Right ventricle myocardium inferior (tissue), 1 donor: Measurements from ENCODE around the gene DCHS2. TPM values are rescaled to one million over a fixed set of nuclear protein-coding genes. Genes with fewer than 3 reads are reported as not detected.

Experiments used
- ATAC-seq: fragments of 200-7000 bp; cut with Tn5 transposase; one replicate; pipeline ENCODE4 v1.9.1; 2020; ENCODE audit warnings: mild to moderate bottlenecking, moderate library complexity
- DNase-seq: peaks from one replicate; pipeline ENCODE4 v3.0.0; 2021; ENCODE audit errors: missing footprints
- intact Hi-C: fragments of 100-400 bp; cut with DNase I; formaldehyde crosslinking; loops from one replicate; pipeline ENCODE4 v1.11.0; 2022
- total RNA-seq: library from RNA; stranded (reverse); fragmentation: NEBNext Ultra II Directional; extraction: Animal tissue kit (Norgen Biotek cat#: 25700); gene quantifications from one replicate; pipeline ENCODE4 v1.2.1, GENCODE V29; 2021
- donor health status: DM: no; HTN: yes; CAD: no; lungs with severe emphysema.

DCHS2 gene
- total RNA-seq, 1 donor from 2014 or later, result not detected

DNA sequence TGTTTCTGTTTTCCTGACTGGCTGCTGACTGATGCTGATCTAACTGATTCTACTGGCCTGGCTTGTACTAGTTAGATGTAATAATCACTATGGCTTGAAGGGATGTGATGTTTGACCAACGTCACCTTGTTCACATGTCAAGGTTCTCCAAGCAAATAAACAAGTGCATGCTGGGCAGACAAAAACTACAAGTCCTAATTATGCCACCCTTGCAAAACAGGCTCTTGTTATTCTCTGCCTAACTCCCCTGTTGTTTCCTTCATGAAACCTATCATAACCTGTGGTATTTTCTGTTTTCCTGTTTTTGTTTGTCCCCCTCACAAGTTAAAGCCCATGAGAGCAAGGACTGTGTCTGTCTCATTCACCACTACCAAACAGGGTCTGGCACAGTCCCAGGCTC lies 146.2 kb downstream of the DCHS2 start:
- intact Hi-C loops, result no loop called here
- ATAC-seq (no peak), DNase-seq (no peak)

- intact Hi-C loops, result no loop called here
- DNase-seq (no peak), ATAC-seq (no peak)
These were observed 146.9 kb downstream of the DCHS2 start for GRCh38 chr4:154344686-154345085.

DNA sequence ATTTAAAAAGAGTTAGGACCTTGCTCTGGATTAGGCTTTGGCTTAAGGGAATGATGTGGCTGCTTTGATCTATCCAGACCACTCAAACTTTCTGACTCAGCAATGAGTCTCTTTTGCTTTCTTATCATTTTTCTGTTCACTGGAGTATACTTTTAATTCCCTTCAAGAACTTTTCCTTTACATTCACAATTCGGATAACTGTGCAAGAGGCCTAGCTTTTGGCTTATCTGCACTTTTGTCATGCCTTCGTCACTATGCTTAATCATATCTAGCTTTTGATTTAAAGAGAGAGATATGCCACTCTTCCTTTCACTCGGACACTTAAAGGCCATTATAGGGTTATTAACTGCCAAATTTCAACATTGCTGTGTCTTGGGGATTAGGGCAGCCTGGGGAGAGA lies 147.9 kb downstream of the DCHS2 start:
- DNase-seq (no peak), ATAC-seq (no peak)
- intact Hi-C loops, result no loop called here

GRCh38 chr4:154341448-154341847 lies 150.2 kb downstream of the DCHS2 start:
- DNase-seq, result no peak

GRCh38 chr4:154335588-154335987 lies 156.0 kb downstream of the DCHS2 start:
- ATAC-seq (no peak), DNase-seq (no peak)
- intact Hi-C loops, result no loop called here

More at GRCh38 chr4:154341448-154341847, 150.2 kb downstream of the DCHS2 start:
- intact Hi-C loops, result no loop called here
- ATAC-seq, result no peak

DNA sequence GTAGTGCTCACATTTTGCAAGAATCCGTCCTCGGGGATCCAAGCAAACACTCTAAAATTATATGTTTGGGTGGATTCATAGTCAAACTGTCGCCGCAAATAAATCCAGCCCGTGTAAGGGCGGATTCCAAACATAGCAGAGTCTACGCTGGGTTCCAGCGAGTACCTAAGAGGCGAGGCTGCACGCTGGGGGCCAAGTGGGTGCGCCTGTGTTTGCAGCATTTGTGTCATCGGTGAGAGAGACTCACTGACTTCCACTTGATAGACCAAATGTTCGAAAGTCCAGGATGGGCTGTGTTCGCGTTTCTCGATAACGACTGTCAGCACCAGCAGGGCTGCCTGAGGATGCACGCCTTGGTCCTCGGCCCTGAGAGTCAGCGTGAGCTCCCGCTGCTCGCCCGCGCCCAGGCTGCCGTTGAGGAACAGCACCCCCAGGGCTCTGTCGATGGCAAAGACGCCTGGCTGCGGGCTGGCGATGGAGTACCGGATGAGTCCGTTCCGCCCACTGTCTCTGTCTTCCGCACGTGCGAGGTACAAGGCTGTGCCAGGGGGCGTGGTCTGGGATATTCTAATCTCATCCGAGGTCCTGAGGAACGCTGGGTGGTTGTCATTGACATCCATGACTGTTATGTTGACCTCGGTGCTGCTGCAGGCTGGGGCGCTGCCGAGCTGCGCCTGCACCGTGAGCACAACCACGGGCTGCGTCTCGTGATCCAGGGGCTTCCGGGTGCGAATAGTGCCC lies 158.7 kb downstream of the DCHS2 start:
- no peak for ATAC-seq
- peak; percentile 56 for DNase-seq
- intact Hi-C loops, result no loop called here

DNA sequence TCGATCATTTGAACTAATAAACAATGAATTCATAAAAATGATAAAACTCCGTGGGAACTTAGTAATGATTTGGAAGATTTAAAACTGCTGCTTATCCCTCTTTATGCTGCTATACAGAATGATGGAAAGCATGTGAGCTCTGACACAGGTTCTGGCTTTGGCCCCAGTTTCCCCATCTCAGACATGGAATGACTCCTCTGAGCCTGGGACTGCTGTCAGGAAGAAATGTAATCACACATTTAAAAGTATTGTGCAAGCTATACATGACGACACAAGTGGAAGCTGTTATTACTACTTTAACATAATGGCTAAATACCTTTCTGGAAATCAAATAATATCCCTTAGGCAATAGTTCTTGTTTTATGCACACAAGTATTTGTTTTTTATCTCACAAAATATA lies 161.7 kb downstream of the DCHS2 start:
- intact Hi-C loops, result no loop called here

GRCh38 chr4:154329268-154329868 lies 162.2 kb downstream of the DCHS2 start:
- ATAC-seq (no peak), DNase-seq (no peak)
- intact Hi-C loops, result no loop called here

More for the DNA sequence above, 161.7 kb downstream of the DCHS2 start:
- DNase-seq, result no peak
- ATAC-seq, result no peak

GRCh38 chr4:154328030-154328429 lies 163.6 kb downstream of the DCHS2 start:
- ATAC-seq (no peak), DNase-seq (no peak)
- intact Hi-C loops, result no loop called here

DNA sequence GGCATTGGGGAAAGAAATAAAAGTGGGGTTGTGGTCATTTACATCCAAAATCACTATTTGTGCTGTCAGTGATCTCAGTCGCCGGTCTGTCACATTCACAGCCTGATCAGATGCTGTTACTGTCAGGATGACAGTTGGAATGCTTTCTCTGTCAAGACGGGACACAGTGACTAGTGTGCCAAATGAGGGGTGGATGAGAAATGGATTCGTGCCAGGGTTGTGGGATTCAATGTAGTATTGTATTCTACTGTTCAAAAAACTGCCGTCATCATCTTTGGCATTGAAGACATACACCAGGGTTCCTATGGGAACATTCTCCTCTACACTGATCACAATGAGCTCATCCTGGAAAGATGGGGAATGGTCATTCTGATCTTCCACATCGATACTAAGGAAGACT lies 171.1 kb downstream of the DCHS2 start:
- no peak for DNase-seq
- intact Hi-C loops, result no loop called here
- ATAC-seq, result no peak

DNA sequence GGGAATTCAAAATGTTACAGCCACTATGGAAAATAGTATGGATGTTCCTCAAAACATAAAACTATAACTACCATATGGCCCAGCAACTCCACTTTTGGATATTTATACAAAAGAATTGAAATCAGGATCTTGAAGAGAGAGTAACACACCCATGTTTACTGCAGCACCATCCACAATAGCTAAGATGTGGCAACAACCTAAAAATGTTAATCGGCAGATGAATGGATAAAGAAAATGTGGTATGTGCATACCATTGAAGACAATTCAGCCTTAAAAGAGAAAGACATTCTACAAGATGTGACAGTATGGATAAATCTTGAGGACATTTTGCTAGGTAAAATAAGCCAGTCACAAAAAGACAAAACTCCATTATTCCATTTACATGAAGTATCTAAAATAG lies 171.9 kb downstream of the DCHS2 start:
- intact Hi-C loops, result no loop called here
- DNase-seq (no peak), ATAC-seq (no peak)

GRCh38 chr4:154317201-154317999 lies 174.2 kb downstream of the DCHS2 start:
- DNase-seq (no peak), ATAC-seq (no peak)
- intact Hi-C loops, result no loop called here

- ATAC-seq, result no peak
- intact Hi-C loops, result no loop called here
- DNase-seq, result no peak
These were observed 175.9 kb downstream of the DCHS2 start for GRCh38 chr4:154315741-154316140.

GRCh38 chr4:154314248-154314647 lies 177.4 kb downstream of the DCHS2 start:
- intact Hi-C loops, result no loop called here
- no peak for ATAC-seq
- no peak for DNase-seq

DNA sequence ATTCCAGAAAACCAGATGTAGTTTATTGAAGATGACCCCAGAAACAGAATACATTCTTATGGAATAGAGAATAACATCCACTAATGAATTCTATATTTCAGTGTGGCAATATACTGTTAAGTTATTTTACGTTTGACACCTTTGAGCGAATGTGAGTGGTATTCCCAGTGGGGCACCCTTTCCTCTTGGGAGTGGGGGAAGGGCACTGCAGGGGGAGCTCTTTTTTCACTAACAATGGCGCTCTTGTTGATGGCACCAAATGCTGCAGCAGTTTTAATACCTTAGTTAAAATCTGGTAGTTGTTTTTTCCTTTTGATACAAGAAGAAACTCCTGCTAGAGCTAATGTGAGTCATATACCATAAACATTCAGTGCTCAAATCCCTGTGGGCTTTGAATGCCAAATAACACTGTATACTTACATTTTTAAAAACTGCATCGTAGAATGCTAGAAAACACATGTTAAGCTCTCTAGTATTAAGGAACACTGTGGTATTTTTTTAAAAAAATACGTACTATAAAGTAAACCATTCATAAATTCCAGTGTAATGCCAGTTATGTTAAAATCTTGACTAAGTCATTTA lies 178.5 kb downstream of the DCHS2 start:
- no peak for DNase-seq
- intact Hi-C loops, result no loop called here
- no peak for ATAC-seq

DNA sequence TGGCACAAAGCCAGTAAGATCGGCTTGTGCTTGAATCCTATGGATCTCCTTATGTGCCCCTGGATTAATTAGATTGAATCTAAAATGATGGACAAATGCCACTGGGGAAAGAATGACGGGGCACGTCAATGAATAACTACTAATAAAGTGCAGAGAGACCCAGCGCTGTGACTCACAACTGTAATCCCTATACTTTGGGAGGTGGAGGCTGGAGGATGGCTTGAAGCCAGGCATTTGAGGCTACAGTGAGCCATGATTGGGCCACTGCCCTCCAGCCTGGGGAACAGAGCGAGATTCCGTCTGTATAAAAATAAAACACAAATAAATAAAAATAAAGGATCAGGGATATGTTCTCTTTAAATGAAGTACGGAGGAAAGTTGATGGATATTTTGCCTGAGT lies 179.4 kb downstream of the DCHS2 start:
- DNase-seq, result no peak
- intact Hi-C loops, result no loop called here
- ATAC-seq, result no peak

DNA sequence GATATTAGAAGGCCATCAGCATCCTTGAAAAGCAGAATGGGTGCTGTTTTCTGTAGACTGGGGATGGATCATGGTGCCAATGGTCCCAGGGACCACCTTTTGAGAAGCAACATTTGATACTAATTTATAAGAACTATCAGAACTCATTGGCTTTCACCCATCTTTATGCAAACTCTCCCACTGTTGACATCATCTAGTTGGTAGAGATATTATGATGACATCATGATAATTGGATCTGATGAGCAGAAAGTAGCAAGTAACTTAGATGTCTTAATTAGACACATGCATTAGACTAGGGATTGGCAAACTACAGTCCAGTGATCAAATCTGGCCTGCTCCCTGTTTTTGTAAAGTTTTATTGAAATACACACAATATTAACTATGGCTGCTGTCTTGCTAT lies 181.0 kb downstream of the DCHS2 start:
- no peak for ATAC-seq
- no peak for DNase-seq
- intact Hi-C loops, result no loop called here

DNA sequence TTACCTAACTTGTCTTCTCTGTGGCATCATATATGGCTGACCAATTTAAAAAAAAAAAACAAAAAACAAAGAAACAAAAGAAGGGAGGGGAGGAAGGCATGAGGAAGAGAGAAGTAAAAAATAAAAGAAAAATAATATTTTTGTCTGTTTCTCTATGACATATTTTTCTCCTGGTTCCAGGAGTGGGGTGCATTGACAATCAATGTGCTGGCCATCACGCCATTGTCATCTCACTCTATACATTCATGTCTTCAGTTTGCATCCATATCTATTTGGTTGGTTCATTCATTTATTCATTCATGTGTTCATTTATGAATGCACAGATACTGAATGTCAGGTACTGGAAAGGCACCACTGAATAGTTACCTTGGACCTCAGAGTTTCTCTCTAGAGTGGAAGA lies 183.4 kb downstream of the DCHS2 start:
- intact Hi-C loops, result no loop called here

GRCh38 chr4:154307451-154307850 lies 184.1 kb downstream of the DCHS2 start:
- no peak for ATAC-seq
- intact Hi-C loops, result no loop called here
- no peak for DNase-seq

More for the DNA sequence above, 183.4 kb downstream of the DCHS2 start:
- ATAC-seq, result no peak
- DNase-seq, result no peak

DNA sequence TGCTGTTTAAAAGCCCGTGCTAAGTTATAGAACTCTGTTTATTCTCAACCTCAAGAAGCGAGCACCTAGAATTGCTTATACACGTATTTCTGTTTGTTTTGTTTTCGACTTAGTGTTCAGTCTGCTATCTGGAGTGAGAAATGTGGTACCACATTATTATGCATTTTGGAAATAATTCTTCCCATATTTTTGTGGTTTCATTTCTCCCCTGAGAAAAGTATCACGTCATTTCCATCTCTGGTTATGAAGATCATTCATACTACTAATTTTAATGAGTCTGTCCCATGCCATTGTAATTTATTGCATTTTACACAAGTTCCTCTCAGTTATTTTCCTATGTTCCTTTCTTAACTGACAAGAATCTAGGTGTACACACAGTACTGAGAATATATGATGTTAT lies 186.0 kb downstream of the DCHS2 start:
- intact Hi-C loops, result no loop called here
- DNase-seq, result no peak
- ATAC-seq, result no peak
